ENCODE data around the gene CPNE5. TPM values are rescaled to one million over a fixed set of nuclear protein-coding genes. Genes with fewer than 3 reads are reported as not detected.
A peak's percentile ranks its signal among the peaks of the same experiment; 100 is the strongest.

The CPNE5 gene
- total and polyA plus RNA-seq, 9 donors, result 1.4 to 22.1 (median 6.2) TPM

DNA sequence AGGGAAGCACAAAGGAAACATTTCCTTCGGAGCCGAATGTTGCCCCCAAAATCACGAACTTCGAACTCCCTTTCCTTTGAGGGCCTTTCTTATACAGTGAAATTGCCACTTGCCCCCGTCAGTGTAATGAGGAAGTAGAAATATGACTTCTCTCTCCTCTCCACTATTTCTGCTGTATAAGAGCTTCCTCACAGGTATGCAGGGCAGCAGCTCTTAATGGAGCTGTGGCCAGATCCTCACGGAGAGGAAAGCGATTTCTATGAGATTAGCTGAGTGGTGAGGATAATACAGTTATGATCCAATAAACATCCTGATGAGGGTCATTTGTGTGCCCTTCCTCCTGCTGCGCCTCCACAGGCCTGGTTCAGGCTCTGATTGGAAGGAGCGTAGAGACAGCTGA lies 10.8 kb upstream of the CPNE5 start:
- no peaks in the 10 kb centered on the region for H3K27me3 ChIP-seq
- H3K9me3 ChIP-seq, result no peaks in the 10 kb centered on the region
- H3K27ac ChIP-seq, result no peak overlapping the region
- intact Hi-C loops (cut with DNase I), result loop anchor here in 2 of 4 donors (2.0 to 5.0 kb wide), 2 partner anchors 83 kb away; no protein-coding TSS in a partner anchor
- DNase-seq, result no peak
- TF ChIP-seq POLR2A (IDR thresholded peaks at IDR 0.05) (no peak), EP300 (IDR thresholded peaks at IDR 0.05) (no peak)
- TF ChIP-seq, protein P1, sequence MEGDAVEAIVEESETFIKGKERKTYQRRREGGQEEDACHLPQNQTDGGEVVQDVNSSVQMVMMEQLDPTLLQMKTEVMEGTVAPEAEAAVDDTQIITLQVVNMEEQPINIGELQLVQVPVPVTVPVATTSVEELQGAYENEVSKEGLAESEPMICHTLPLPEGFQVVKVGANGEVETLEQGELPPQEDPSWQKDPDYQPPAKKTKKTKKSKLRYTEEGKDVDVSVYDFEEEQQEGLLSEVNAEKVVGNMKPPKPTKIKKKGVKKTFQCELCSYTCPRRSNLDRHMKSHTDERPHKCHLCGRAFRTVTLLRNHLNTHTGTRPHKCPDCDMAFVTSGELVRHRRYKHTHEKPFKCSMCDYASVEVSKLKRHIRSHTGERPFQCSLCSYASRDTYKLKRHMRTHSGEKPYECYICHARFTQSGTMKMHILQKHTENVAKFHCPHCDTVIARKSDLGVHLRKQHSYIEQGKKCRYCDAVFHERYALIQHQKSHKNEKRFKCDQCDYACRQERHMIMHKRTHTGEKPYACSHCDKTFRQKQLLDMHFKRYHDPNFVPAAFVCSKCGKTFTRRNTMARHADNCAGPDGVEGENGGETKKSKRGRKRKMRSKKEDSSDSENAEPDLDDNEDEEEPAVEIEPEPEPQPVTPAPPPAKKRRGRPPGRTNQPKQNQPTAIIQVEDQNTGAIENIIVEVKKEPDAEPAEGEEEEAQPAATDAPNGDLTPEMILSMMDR (IDR thresholded peaks at IDR 0.05), result no peak
- H3K4me1 ChIP-seq (ENCODE audit: insufficient read depth), result no peaks in the 10 kb centered on the region
- H3K4me3 ChIP-seq, result no peak overlapping the region
- H3K36me3 ChIP-seq, result no peaks in the 10 kb centered on the region
- WGBS, 3 donors, result 93 to 95% (median 94%) methylated on average over 9 of the region's 9 CpGs

GRCh38 chr6:36848658-36849441 lies 9.6 kb upstream of the CPNE5 start:
- Histone ChIP-seq H3K27ac (no peak overlapping the region), H3K27me3 (no peaks in the 10 kb centered on the region), H3K36me3 (no peaks in the 10 kb centered on the region), H3K4me1 (ENCODE audit: insufficient read depth) (no peaks in the 10 kb centered on the region), H3K4me3 (no peak overlapping the region), H3K9me3 (no peaks in the 10 kb centered on the region)
- peak in 2 of 5 donors; percentile 35 to 50 for DNase-seq
- WGBS, 3 donors, result 22 to 24% (median 23%) methylated on average over 26 of the region's 26 CpGs
- intact Hi-C loops (cut with DNase I), result loop anchor here in 3 of 4 donors (2.0 to 10.0 kb wide), 5 partner anchors 80 to 234 kb away; no protein-coding TSS in a partner anchor
- TF ChIP-seq, protein P1 (IDR thresholded peaks at IDR 0.05), result no peak
- TF ChIP-seq POLR2A (IDR thresholded peaks at IDR 0.05), result no peak
- TF ChIP-seq EP300 (IDR thresholded peaks at IDR 0.05), result no peak

DNA sequence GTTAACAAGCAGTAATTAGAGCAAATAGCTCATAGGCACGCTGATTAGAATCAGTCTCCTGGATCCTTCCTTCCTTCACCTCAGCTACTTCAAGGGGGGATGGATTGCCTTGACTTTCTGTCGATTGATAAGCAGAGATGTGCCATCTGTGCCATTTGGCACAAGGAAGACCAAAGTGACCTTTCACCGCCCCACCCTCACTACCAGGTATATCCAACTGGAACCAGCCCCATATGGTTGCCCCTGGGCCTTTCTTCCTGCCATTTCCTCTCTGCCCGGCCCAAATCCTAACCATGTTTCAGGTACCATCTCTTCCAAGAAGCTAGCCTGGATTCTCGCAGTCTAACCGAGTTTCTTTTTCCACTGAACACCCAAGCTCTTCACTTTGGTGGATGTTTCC lies 8.7 kb upstream of the CPNE5 start:
- Histone ChIP-seq H3K27ac (no peak overlapping the region), H3K4me3 (no peak overlapping the region), H3K27me3 (no peaks in the 10 kb centered on the region), H3K36me3 (no peaks in the 10 kb centered on the region), H3K9me3 (no peaks in the 10 kb centered on the region), H3K4me1 (ENCODE audit: insufficient read depth) (no peaks in the 10 kb centered on the region)
- 95 to 98% (median 97%) methylated on average over 6 of the region's 6 CpGs for WGBS, 3 donors
- no peak for TF ChIP-seq EP300 (IDR thresholded peaks at IDR 0.05)
- no peak for TF ChIP-seq POLR2A (IDR thresholded peaks at IDR 0.05)
- TF ChIP-seq, protein P1 (IDR thresholded peaks at IDR 0.05), result no peak
- intact Hi-C loops (cut with DNase I), result loop anchor here in 3 of 4 donors (2.0 to 10.0 kb wide), 5 partner anchors 79 to 233 kb away; no protein-coding TSS in a partner anchor
- no peak for DNase-seq

DNA sequence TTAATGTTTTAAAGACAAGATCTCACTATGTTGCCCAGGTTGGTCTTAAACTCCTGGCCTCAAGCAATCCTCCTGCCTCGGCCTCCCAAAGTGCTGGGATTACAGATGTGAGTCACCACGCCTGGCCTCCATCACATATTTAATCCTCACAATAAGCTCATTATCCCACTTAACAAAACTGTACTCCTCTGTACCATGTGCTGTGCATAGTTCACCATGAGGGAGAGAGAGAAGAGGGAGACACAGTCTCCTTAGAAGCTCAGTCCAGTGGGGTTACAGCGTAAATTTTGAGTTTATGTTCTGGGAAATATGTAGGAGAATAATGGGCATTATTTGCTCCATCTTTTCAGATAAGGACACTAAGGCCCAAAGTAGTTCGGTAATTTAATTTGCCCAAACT lies 7.9 kb upstream of the CPNE5 start:
- TF ChIP-seq POLR2A (IDR thresholded peaks at IDR 0.05) (no peak), EP300 (IDR thresholded peaks at IDR 0.05) (no peak)
- TF ChIP-seq, protein P1 (IDR thresholded peaks at IDR 0.05), result no peak

More for the DNA sequence above, 7.9 kb upstream of the CPNE5 start:
- DNase-seq, result no peak
- no peak overlapping the region for H3K4me3 ChIP-seq
- no peaks in the 10 kb centered on the region for H3K36me3 ChIP-seq
- H3K27ac ChIP-seq, result no peak overlapping the region
- WGBS, 3 donors, result 93 to 98% (median 97%) methylated on average over 4 of the region's 4 CpGs
- H3K27me3 ChIP-seq, result no peaks in the 10 kb centered on the region
- no peaks in the 10 kb centered on the region for H3K4me1 ChIP-seq (ENCODE audit: insufficient read depth)
- intact Hi-C loops (cut with DNase I), result loop anchor here in 2 of 4 donors (5.0 to 10.0 kb wide), 4 partner anchors 80 to 232 kb away; no protein-coding TSS in a partner anchor
- no peaks in the 10 kb centered on the region for H3K9me3 ChIP-seq

All from ovary (tissue), 9 donors.